NCI-H774 (cell line): ENCODE data around the gene CIAO2B.
A peak's percentile ranks its signal among the peaks of the same experiment; 100 is the strongest.
"Not testable (repeated sequence)": the region's sequence is repeated elsewhere in the genome, so short reads cannot be mapped to it uniquely, and the experiment has no call there.

Experiments used
- DNase-seq: peaks from one replicate; lab custom pipeline; 2025; lab: John Stamatoyannopoulos, UW

CIAO2B gene

GRCh38 chr16:66955363-66956153 lies 21.4 kb upstream of the CIAO2B start:
- DNase-seq = not testable (repeated sequence)

- peak; percentile 31 for DNase-seq
Observed at GRCh38 chr16:66954097-66954659, 20.0 kb upstream of the CIAO2B start.

- DNase-seq = no peak
Observed at GRCh38 chr16:66953462-66954096, 19.4 kb upstream of the CIAO2B start.

GRCh38 chr16:66952430-66953110 lies 18.4 kb upstream of the CIAO2B start:
- no peak for DNase-seq

- DNase-seq = no peak
Observed at GRCh38 chr16:66950971-66951790, 17.0 kb upstream of the CIAO2B start.

GRCh38 chr16:66950437-66950836 lies 16.2 kb upstream of the CIAO2B start:
- DNase-seq = no peak

GRCh38 chr16:66949472-66949871 lies 15.3 kb upstream of the CIAO2B start:
- DNase-seq = no peak

- no peak for DNase-seq
Observed at GRCh38 chr16:66948837-66949225, 14.6 kb upstream of the CIAO2B start.

- no peak for DNase-seq
Observed at GRCh38 chr16:66948134-66948836, 14.1 kb upstream of the CIAO2B start.

- DNase-seq = peak; percentile 17
Observed at GRCh38 chr16:66947302-66948065, 13.3 kb upstream of the CIAO2B start.

- DNase-seq = no peak
Observed at GRCh38 chr16:66946974-66947301, 12.7 kb upstream of the CIAO2B start.

- no peak for DNase-seq
Observed at GRCh38 chr16:66946541-66946940, 12.3 kb upstream of the CIAO2B start.

GRCh38 chr16:66945939-66946338 lies 11.7 kb upstream of the CIAO2B start:
- DNase-seq = no peak

GRCh38 chr16:66944971-66945370 lies 10.8 kb upstream of the CIAO2B start:
- DNase-seq = not testable (repeated sequence)

- no peak for DNase-seq
Observed at GRCh38 chr16:66944054-66944441, 9.8 kb upstream of the CIAO2B start.

- no peak for DNase-seq
Observed at GRCh38 chr16:66943426-66944053, 9.3 kb upstream of the CIAO2B start.

GRCh38 chr16:66942981-66943380 lies 8.8 kb upstream of the CIAO2B start:
- no peak for DNase-seq

GRCh38 chr16:66940236-66940635 lies 6.0 kb upstream of the CIAO2B start:
- no peak for DNase-seq

GRCh38 chr16:66939366-66939765 lies 5.2 kb upstream of the CIAO2B start:
- no peak for DNase-seq

GRCh38 chr16:66937725-66938337 lies 3.6 kb upstream of the CIAO2B start:
- DNase-seq = no peak
